Posterior vena cava (tissue), 2 donors: Measurements from ENCODE around the gene PHACTR1. TPM values are rescaled to one million over a fixed set of nuclear protein-coding genes. Genes with fewer than 3 reads are reported as not detected.
"Not testable (repeated sequence)": the region's sequence is repeated elsewhere in the genome, so short reads cannot be mapped to it uniquely, and the experiment has no call there.

Experiments
- DNase-seq: peaks from one replicate; pipeline ENCODE4 v3.0.0-alpha.2; 2020; ENCODE audit warnings: low spot score
- intact Hi-C, 2 donors: fragments of 100-400 bp; cut with DNase I; formaldehyde crosslinking; loops; one replicate each; pipeline versions ENCODE4 v1.14.1 to v1.14.2; 2022 to 2023
- total RNA-seq, 2 donors: library from RNA; stranded (reverse); fragmentation: NEBNext Ultra II Directional; extraction: Animal tissue kit (Norgen Biotek cat#: 25700); gene quantifications; one replicate each; pipeline ENCODE4 v1.2.1, GENCODE V29; 2021
- donor health status: DM: yes; HTN: yes; CAD: no.
- donor health status: DM: yes; HTN: yes; CAD: no.

PHACTR1 gene
- total RNA-seq, 2 donors from 2014 or later: 6.6 to 9.0 TPM

GRCh38 chr6:12929678-12930077 lies 213.1 kb downstream of the PHACTR1 start:
- intact Hi-C loops: no loop called here
- no peak for DNase-seq

DNA sequence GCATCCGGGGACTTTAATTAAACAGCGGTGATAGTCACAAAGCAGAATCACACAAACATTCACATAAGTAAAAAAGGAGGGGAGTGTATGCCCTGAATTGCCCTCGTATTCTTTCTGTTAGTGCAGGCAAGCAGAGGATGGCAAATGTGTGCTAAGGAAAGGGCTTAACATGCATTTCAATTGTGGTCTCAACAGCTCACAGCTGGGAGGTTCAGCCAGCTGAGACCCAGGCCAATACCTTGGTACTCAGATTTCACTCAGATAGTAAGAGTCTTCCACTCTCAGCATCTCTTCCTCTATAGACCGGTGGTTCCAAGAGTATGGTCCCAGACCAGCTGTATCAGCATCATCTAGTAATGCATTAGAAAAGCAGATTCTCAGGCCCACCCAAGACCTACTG lies 215.1 kb downstream of the PHACTR1 start:
- intact Hi-C loops: no loop called here
- DNase-seq: no peak

DNA sequence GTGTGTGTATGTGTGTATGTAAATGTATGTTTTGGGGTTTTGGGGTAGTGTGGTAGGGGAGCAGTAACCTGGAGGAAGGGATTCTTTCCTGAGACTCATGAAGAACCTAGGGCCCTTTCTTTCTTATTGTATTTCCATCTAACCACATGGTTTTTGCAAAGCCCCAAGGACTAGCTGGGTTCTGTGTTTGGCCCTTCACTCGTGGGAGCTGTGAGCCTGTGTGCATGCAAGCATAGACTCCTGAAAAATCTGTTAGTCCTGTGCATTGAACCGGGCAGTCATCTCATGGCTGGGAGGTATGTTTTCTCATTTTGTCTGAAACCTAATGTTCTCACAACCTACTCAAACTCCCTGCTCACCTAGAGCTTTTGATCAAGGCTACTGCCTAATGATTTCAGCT lies 219.1 kb downstream of the PHACTR1 start:
- DNase-seq: no peak
- intact Hi-C loops: no loop called here

DNA sequence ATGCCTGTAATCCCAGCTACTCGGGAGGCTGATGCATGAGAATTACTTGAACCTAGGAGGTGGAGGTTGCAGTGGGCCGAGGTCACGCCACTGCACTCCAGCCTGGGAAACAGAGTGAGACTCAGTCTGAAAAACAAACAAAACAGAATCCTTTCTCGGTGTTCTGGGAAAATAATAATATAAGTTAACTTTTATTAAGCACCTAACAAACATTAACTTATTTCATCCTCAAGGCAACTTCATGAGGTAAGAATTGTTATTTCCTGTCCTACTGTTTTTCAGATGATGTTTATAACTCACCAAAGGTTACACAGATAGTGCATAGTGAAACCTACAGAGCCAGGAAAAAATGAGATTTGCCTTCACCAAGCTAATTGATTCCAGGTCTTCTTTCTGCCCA lies 221.4 kb downstream of the PHACTR1 start:
- DNase-seq: no peak
- intact Hi-C loops: no loop called here

DNA sequence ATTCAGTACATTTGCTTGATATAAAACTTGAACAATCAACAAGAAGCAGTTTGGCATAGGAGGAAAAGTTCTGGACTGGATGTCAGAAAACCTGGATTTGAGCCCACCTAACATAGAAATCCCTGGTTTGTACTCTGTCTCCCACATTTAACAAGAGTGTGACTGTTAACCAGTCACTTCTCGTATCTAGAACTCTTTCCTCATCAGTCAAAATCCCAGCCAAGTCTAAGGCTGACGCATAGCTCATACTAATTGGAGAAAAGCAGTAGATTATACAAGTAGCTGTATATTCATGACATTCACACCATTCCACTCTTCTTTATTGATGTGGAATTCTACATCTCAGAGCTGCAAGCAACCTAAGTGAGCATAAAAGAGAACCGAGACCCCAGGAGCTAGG lies 222.7 kb downstream of the PHACTR1 start:
- intact Hi-C loops: no loop called here
- DNase-seq: no peak

- intact Hi-C loops: no loop called here
- no peak for DNase-seq
Observed at GRCh38 chr6:12941422-12941821, 224.9 kb downstream of the PHACTR1 start.

DNA sequence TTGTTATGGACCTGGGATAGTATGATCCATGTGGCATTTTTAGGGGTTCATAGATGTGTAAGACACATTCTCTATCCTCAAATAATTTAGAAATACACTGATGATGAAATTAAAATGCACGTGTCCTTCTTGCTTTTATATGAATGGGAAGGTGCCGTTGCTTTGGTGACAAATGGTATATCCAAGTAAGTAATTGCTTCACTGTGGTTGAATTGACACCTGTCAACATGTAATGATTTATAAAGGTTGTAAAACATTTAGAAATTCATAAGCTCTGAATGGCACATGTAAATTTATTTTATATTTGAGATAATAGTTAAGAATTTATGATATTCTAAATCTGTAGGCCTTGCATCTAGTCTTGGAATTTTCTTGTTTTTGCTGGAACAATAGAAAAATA lies 227.0 kb downstream of the PHACTR1 start:
- no peak for DNase-seq
- intact Hi-C loops: no loop called here

GRCh38 chr6:12944001-12944400 lies 227.4 kb downstream of the PHACTR1 start:
- DNase-seq: no peak
- intact Hi-C loops: no loop called here

- not testable (repeated sequence) for DNase-seq
Observed at GRCh38 chr6:12944528-12944927, 228.0 kb downstream of the PHACTR1 start.

GRCh38 chr6:12947151-12947871 lies 230.7 kb downstream of the PHACTR1 start:
- DNase-seq: no peak

More at GRCh38 chr6:12944528-12944927, 228.0 kb downstream of the PHACTR1 start:
- intact Hi-C loops: not testable (repeated sequence)

GRCh38 chr6:12947967-12948366 lies 231.4 kb downstream of the PHACTR1 start:
- intact Hi-C loops: no loop called here
- DNase-seq: no peak

More at GRCh38 chr6:12947151-12947871, 230.7 kb downstream of the PHACTR1 start:
- intact Hi-C loops: no loop called here

DNA sequence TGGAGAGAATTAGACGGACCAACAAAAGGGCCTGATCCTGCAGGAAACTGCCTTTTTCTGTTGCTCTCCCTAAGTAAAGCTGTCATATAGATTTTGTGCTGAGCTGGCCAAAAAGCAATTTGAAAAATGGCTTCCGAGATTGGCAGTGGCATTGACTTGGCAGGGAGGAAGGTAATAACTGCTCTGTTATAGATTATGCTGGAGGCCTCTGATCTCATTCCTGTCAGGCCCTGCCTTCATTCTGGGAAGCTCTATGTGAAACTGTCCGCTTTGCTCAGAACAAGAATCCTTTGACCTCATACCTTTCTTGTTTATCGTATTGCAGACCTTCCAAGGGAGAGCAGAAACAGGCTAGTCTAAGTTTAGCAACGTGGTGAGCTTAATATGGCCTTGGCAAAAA lies 234.4 kb downstream of the PHACTR1 start:
- DNase-seq: no peak
- intact Hi-C loops: no loop called here

DNA sequence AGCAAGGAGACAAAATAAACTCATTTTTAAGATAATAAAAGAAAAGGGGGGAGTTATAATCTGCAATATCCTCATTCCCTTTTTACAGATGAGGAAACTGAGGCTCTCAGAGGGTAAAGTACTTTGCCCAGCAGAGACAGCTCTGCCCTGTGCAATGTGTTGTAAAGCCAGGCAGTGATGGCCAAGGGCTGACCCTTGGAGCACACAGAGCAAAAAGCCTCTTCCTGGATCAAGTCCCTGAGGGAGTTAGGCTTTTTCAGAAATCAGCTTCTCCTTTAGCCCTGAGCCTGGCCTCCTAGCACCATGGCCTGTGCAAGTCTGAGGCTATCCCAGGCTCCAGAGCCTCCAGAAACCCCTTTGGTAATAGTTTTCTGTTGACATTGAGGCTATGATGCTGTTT lies 234.8 kb downstream of the PHACTR1 start:
- intact Hi-C loops: no loop called here

DNA sequence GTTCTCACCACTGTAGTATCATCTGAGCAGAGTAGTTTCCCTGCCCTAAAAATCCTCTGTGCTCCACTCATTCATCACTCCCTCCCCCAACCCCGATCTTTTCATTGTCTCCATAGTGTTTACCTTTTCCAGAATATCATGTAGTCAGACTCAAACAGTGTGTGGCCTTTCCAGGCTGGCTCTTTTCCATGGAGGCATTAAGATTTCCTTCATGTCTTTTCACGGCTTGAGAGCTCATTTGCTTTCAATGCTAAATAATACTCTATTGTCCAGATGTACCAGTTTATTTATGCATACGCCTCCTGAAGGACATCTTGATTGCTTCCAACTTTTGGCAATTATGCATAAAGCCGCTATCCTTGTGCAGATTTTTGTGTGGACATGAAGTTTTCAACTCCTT lies 235.8 kb downstream of the PHACTR1 start:
- intact Hi-C loops: no loop called here

More for the DNA sequence above, 234.8 kb downstream of the PHACTR1 start:
- DNase-seq: no peak

GRCh38 chr6:12955956-12956355 lies 239.4 kb downstream of the PHACTR1 start:
- intact Hi-C loops: no loop called here
- no peak for DNase-seq

More for the DNA sequence above, 235.8 kb downstream of the PHACTR1 start:
- no peak for DNase-seq

- DNase-seq: no peak
- intact Hi-C loops: no loop called here
Observed at GRCh38 chr6:12956991-12957320, 240.4 kb downstream of the PHACTR1 start.

DNA sequence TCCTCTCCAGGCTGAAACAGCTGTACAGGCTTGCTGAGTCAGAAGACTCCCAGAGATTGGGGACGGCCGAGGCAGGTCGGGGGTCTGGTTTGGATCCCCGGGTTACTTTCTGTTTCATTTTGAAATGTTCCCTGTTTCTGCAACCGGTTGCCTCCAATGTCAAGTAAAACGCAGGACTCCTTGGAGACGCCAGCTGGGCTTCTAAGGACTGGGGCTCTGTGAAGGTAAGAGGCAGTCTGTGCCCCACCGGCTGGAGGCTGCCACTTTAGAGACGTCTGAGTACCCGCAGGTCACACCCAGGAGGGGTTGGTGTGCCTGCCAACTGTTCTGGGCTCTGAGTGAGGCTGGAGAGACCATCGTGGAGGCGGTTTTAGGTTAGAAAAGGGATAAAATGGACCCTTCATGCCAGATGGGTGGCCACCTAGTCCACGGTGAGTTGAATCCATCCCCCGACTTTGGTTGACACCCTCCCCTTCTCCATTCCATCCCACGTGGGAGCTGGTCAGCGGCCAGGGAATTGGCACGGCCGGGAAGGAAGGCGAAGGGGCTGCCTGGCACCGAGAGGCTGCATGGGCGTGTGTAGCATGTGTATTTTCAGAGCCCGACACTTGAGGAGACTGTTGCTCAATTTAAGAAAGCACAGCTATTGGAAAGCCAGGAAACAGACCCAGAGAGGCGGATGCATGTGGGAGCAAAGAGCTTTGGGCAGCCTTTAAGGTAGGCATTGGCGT lies 240.9 kb downstream of the PHACTR1 start:
- DNase-seq: peak; percentile 86
- intact Hi-C loops: no loop called here

- intact Hi-C loops: no loop called here
Observed at GRCh38 chr6:12958052-12958706, 241.6 kb downstream of the PHACTR1 start.

GRCh38 chr6:12961761-12962160 lies 245.2 kb downstream of the PHACTR1 start:
- intact Hi-C loops: no loop called here
- DNase-seq: no peak

More at GRCh38 chr6:12958052-12958706, 241.6 kb downstream of the PHACTR1 start:
- no peak for DNase-seq

DNA sequence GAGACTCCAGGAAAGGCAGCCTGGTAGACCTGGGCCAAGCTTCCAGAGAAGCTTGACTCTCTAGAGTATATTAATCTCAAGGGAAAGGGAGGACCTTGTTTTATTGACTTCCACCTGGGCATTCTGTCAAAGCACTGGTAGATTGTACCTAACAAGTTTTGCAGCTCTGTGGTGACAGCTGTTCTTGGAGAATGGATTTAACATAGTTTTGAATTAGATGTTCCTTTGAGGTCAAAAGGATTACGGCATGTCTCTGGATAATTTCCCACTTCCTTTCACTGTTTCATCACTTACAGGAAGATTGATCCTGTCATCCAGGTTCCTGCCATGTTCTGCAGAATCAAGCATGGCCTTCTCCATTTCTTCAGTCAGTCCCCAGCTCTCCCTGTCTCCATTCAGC lies 246.0 kb downstream of the PHACTR1 start:
- intact Hi-C loops: no loop called here
- no peak for DNase-seq
